NOMO-1 (cell line): ENCODE results near the gene RPL28.

Experiments used
- DNase-seq, 2 experiments: peaks; one replicate each; lab custom pipeline; 2025; ENCODE audit not compliant: unreplicated experiment in 2 of 2; lab: John Stamatoyannopoulos, UW

RPL28 gene

GRCh38 chr19:55385724-55386492 is at the start of gene RPL28:
TSS of gene RPL28 (plus strand) at chr19:55385932. CDS start at chr19:55386358, 426 bp downstream.
- peak; percentile 97 to 98 for DNase-seq

GRCh38 chr19:55336101-55336500 is 49.6 kb upstream of the RPL28 start:
- no peak for DNase-seq

GRCh38 chr19:55339105-55339888 is 46.4 kb upstream of the RPL28 start, which contains the start of gene KMT5C:
TSS of gene KMT5C (plus strand) at chr19:55339876. CDS start at chr19:55341937, 2,061 bp downstream.
- peak; percentile 100 for DNase-seq

- no peak for DNase-seq
These were observed 45.6 kb upstream of the RPL28 start for GRCh38 chr19:55339889-55340783.

GRCh38 chr19:55340784-55341147 is 45.0 kb upstream of the RPL28 start:
- peak in 1 of 2 experiments; percentile 22 for DNase-seq

GRCh38 chr19:55341171-55341588 is 44.6 kb upstream of the RPL28 start:
- DNase-seq = peak; percentile 24 to 28

- no peak for DNase-seq
These were observed 43.9 kb upstream of the RPL28 start for GRCh38 chr19:55341595-55342531.

GRCh38 chr19:55344444-55344843 is 41.3 kb upstream of the RPL28 start:
- no peak for DNase-seq

- DNase-seq = no peak
These were observed 40.5 kb upstream of the RPL28 start for GRCh38 chr19:55345101-55345817.

- no peak for DNase-seq
These were observed 39.7 kb upstream of the RPL28 start for GRCh38 chr19:55345818-55346724.

GRCh38 chr19:55346725-55347441 is 38.8 kb upstream of the RPL28 start:
- no peak for DNase-seq

- DNase-seq = no peak
These were observed 38.2 kb upstream of the RPL28 start for GRCh38 chr19:55347442-55348009.

GRCh38 chr19:55348317-55349034 is 37.3 kb upstream of the RPL28 start:
- no peak for DNase-seq

GRCh38 chr19:55350620-55351315 is 35.0 kb upstream of the RPL28 start:
- DNase-seq = no peak

GRCh38 chr19:55352040-55352439 is 33.7 kb upstream of the RPL28 start:
- no peak for DNase-seq
